B cell (primary cell): ENCODE results near the gene DOK5. TPM values are rescaled to one million over a fixed set of nuclear protein-coding genes. Genes with fewer than 3 reads are reported as not detected.

Experiments used
- ATAC-seq: fragments of 200-7000 bp; cut with Tn5 transposase; one replicate; pipeline ENCODE4 v1.10.0; 2021; ENCODE audit warnings: low read depth, mild to moderate bottlenecking, moderate number of reproducible peaks, moderate library complexity
- CTCF ChIA-PET: fragments of 350-600 bp; sonication (Branson Sonifier 250); formaldehyde crosslinking; loops from one replicate; lab custom pipeline; 2021; ENCODE audit warnings: antibody characterized with exemption, inconsistent platforms; lab: Charles Lee
- POLR2A ChIA-PET: fragments of 350-600 bp; sonication (Branson Sonifier 250); formaldehyde crosslinking; loops from one replicate; lab custom pipeline; 2021; ENCODE audit warnings: antibody characterized with exemption; lab: Charles Lee
- DNase-seq: peaks from one replicate; pipeline ENCODE4 v3.0.0; 2013
- H2AFZ ChIP-seq: 2 replicates; pipeline ENCODE4 v1.6.1; 2012; ENCODE audit warnings: mild to moderate bottlenecking, low read depth, low read length; ENCODE audit not compliant: insufficient read depth, poor library complexity, severe bottlenecking
- H3K27ac ChIP-seq, 2 donors: 1 replicate in 1 of 2; 2 replicates in 1 of 2; pipeline ENCODE4 v1.5.1; 2012 to 2013; ENCODE audit warnings: low read length in 2 of 2, mild to moderate bottlenecking in 2 of 2, moderate library complexity in 1 of 2
- H3K27me3 ChIP-seq, 4 experiments: fragments of 200-600 bp in 1 of 4; sonication (generic) in 1 of 4; replicated peaks in 1 of 4; 1 replicate in 2 of 4; 2 replicates in 2 of 4; pipeline versions ENCODE4 v1.6.1 to v1.7.0; 2013 to 2016; ENCODE audit warnings: low read length in 3 of 4, mild to moderate bottlenecking in 2 of 4, mixed read lengths in 1 of 4, moderate library complexity in 1 of 4; ENCODE audit not compliant: insufficient read depth in 4 of 4, control insufficient read depth in 3 of 4; ENCODE audit errors: control extremely low read depth in 1 of 4
- H3K36me3 ChIP-seq, 2 experiments: replicated peaks in 1 of 2; 1 replicate in 1 of 2; 2 replicates in 1 of 2; pipeline versions ENCODE4 v1.6.1 to v1.7.1; 2013; ENCODE audit warnings: low read length in 1 of 2; ENCODE audit not compliant: insufficient read depth in 2 of 2, control insufficient read depth in 1 of 2; ENCODE audit errors: control extremely low read depth in 1 of 2, extremely low read depth in 1 of 2
- H3K4me1 ChIP-seq, 2 donors: fragments of 200-600 bp in 1 of 2; sonication (generic) in 1 of 2; 1 replicate in 1 of 2; 2 replicates in 1 of 2; pipeline versions ENCODE4 v1.5.1 to v1.6.1; 2013 to 2017; ENCODE audit warnings: low read length in 2 of 2; ENCODE audit not compliant: control insufficient read depth in 2 of 2, insufficient read depth in 2 of 2
- H3K4me2 ChIP-seq: replicated peaks from 2 replicates; pipeline ENCODE3; 2012; ENCODE audit warnings: mild to moderate bottlenecking, low read depth, low read length; ENCODE audit not compliant: poor library complexity, severe bottlenecking
- H3K4me3 ChIP-seq, 5 experiments: fragments of 200-600 bp in 1 of 5; sonication (generic) in 1 of 5; 1 replicate in 3 of 5; 2 replicates in 2 of 5; pipeline versions ENCODE4 v1.5.1 to v1.7.0; 2011 to 2016; ENCODE audit warnings: low read length in 4 of 5, mild to moderate bottlenecking in 4 of 5, low read depth in 2 of 5, control low read depth in 1 of 5, moderate library complexity in 1 of 5; ENCODE audit not compliant: insufficient read depth in 1 of 5; ENCODE audit errors: control extremely low read depth in 1 of 5, extremely low read depth in 1 of 5
- H3K79me2 ChIP-seq: fragments of 200-600 bp; sonication (generic); one replicate; pipeline ENCODE4 v1.6.0; 2016; ENCODE audit warnings: low read length; ENCODE audit not compliant: control insufficient read depth, insufficient read depth
- H3K9ac ChIP-seq: fragments of 200-600 bp; sonication (generic); 2 replicates; pipeline ENCODE4 v1.6.1; 2017; ENCODE audit warnings: mild to moderate bottlenecking, low read length, moderate library complexity
- H3K9me3 ChIP-seq, 3 donors: one replicate each; pipeline versions ENCODE4 v1.6.1 to v1.7.1; 2013; ENCODE audit warnings: low read length in 2 of 3; ENCODE audit not compliant: control insufficient read depth in 2 of 3, insufficient read depth in 1 of 3; ENCODE audit errors: control extremely low read depth in 1 of 3
- H4K20me1 ChIP-seq: 2 replicates; pipeline ENCODE4 v1.6.0; 2012; ENCODE audit warnings: mild to moderate bottlenecking, low read length; ENCODE audit not compliant: insufficient read depth, control insufficient read depth, poor library complexity, severe bottlenecking
- H3K27ac Mint-ChIP-seq: one replicate; pipeline ENCODE4 v1.8.0; 2021; ENCODE audit warnings: mixed read lengths
- H3K27me3 Mint-ChIP-seq: one replicate; pipeline ENCODE4 v1.8.0; 2021; ENCODE audit warnings: mixed read lengths
- H3K4me1 Mint-ChIP-seq: one replicate; pipeline ENCODE4 v1.8.0; 2021; ENCODE audit warnings: mixed read lengths
- H3K4me3 Mint-ChIP-seq: one replicate; pipeline ENCODE4 v1.8.0; 2021; ENCODE audit warnings: mixed read lengths
- H3K9me3 Mint-ChIP-seq: one replicate; pipeline ENCODE4 v1.8.0; 2022; ENCODE audit warnings: mixed read lengths; ENCODE audit not compliant: insufficient read depth
- EZH2 ChIP-seq: IDR thresholded peaks from 2 replicates; pipeline ENCODE4 v1.6.1; 2012; ENCODE audit warnings: borderline replicate concordance, low read depth, mild to moderate bottlenecking, moderate library complexity, low read length; ENCODE audit not compliant: insufficient read depth, poor library complexity, severe bottlenecking
- WGBS: methylation state at CpG from one replicate; pipeline ENCODE4 v1.1.5; 2013; ENCODE audit warnings: missing lambda C conversion rate; ENCODE audit not compliant: insufficient coverage; 5-methylcytosine and 5-hydroxymethylcytosine counted together
- intact Hi-C: fragments of 100-400 bp; cut with micrococcal nuclease; formaldehyde crosslinking; loops from one replicate; pipeline ENCODE4 v1.10.0; 2022
- polyA plus RNA-seq: library from polyadenylated mRNA; depleted of rRNA; stranded (reverse); fragments of >200 nt; gene quantifications from 2 replicates; pipeline ENCODE4 v1.2.3, GENCODE V29; 2012
- total RNA-seq, 2 donors: library from RNA; stranded (reverse); fragments of 120-200 nt in 1 of 2; gene quantifications; 1 replicate in 1 of 2; 2 replicates in 1 of 2; pipeline versions ENCODE4 v1.2.3 to v1.2.4, GENCODE V29; 2013 to 2022
- TF ChIP-seq, protein P1 (sequence below): fragments of 200-600 bp; IDR thresholded peaks from one replicate; pipeline ENCODE4 v1.8.0; 2022; ENCODE audit warnings: antibody characterized with exemption, mild to moderate bottlenecking

DOK5 gene
- total and polyA plus RNA-seq, 2 donors (not counting 1 experiment from before 2014, with no cell fraction given): not detected

DNA sequence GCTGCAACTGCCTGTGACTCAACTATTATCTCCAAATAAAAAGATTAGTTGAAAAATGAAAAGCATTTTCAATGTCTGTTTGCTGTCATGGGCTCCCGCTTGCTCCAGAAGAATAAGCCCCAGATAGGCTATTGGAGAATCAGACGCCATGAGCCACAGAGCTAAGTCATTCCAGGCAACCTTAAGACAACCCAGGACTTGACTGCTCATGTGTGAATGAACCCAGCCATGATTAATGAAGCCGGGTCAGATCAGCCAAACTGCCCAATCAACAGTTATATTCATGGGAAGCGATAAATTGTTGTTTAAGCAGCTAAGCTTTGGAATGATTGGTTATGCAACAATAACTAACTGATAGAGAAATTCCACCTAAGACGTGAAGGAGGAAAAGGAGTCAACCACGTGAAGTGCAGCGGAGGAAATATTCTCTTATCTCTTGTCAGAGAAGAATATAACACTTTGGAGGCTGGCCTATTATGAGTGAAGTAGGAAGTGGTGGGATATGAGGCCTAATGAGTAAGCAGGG, 64.2 kb downstream of the DOK5 start:
- ATAC-seq: no peak
- POLR2A ChIA-PET: no interaction called here
- Histone ChIP-seq H3K36me3 (no peaks in the 10 kb centered on the region), H2AFZ (no peak overlapping the region), H3K9ac (no peak overlapping the region), H3K9me3 (peaks cover 0 to 14% (median 0%) of the 10 kb centered on the region in 3 donors), H4K20me1 (no peaks in the 10 kb centered on the region), H3K27ac (no peak overlapping the region), H3K4me3 (no peak overlapping the region), H3K4me1 (no peaks in the 10 kb centered on the region), H3K4me2 (no peak overlapping the region), H3K79me2 (no peaks in the 10 kb centered on the region), H3K27me3 (no peaks in the 10 kb centered on the region)
- CTCF ChIA-PET: no interaction called here
- 96% methylated on average over 4 of the region's 7 CpGs for WGBS
- DNase-seq: no peak
- TF ChIP-seq, protein P1, sequence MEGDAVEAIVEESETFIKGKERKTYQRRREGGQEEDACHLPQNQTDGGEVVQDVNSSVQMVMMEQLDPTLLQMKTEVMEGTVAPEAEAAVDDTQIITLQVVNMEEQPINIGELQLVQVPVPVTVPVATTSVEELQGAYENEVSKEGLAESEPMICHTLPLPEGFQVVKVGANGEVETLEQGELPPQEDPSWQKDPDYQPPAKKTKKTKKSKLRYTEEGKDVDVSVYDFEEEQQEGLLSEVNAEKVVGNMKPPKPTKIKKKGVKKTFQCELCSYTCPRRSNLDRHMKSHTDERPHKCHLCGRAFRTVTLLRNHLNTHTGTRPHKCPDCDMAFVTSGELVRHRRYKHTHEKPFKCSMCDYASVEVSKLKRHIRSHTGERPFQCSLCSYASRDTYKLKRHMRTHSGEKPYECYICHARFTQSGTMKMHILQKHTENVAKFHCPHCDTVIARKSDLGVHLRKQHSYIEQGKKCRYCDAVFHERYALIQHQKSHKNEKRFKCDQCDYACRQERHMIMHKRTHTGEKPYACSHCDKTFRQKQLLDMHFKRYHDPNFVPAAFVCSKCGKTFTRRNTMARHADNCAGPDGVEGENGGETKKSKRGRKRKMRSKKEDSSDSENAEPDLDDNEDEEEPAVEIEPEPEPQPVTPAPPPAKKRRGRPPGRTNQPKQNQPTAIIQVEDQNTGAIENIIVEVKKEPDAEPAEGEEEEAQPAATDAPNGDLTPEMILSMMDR: no peak
- TF ChIP-seq EZH2: no peak
- Mint-ChIP-seq H3K4me3 (no peak overlapping the region), H3K27ac (no peak overlapping the region), H3K4me1 (no peaks in the 10 kb centered on the region), H3K27me3 (peaks cover 3% of the 10 kb centered on the region), H3K9me3 (peaks cover 12% of the 10 kb centered on the region)
- intact Hi-C loops: no loop called here

DNA sequence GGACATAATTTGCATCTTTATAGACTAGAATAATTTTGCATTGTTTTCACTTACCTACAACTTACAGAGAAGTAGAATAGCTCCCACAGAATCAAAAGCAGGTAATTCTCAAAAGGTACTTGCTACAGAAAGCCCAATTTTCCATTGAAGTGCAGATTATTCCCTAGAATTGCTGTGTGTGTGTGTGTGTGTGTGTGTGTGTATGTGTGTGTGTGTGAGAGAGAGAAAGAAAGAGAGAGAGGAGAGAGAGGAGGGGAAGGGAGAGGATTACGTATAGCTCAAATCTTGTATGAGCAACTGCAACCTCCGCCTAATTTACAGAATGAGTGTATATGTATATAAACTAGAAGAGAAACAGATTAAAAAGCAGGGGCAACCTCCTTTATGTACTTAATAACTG, 68.0 kb downstream of the DOK5 start:
- Histone ChIP-seq H3K27me3 (no peaks in the 10 kb centered on the region), H3K27ac (no peak overlapping the region), H3K9me3 (peaks cover 0 to 8% (median 0%) of the 10 kb centered on the region in 3 donors), H3K4me3 (no peak overlapping the region), H3K4me1 (no peaks in the 10 kb centered on the region), H3K9ac (no peak overlapping the region), H2AFZ (no peak overlapping the region), H3K36me3 (no peaks in the 10 kb centered on the region), H3K79me2 (no peaks in the 10 kb centered on the region), H3K4me2 (no peak overlapping the region), H4K20me1 (no peaks in the 10 kb centered on the region)
- Mint-ChIP-seq H3K27ac (no peak overlapping the region), H3K27me3 (no peaks in the 10 kb centered on the region), H3K9me3 (peaks cover 4% of the 10 kb centered on the region), H3K4me3 (no peak overlapping the region), H3K4me1 (no peaks in the 10 kb centered on the region)
- no peak for DNase-seq
- WGBS: no CpG with 5 or more reads among the region's 2 CpGs
- no peak for ATAC-seq
- CTCF ChIA-PET: no interaction called here
- POLR2A ChIA-PET: no interaction called here
- intact Hi-C loops: no loop called here
- TF ChIP-seq, protein P1: no peak
- TF ChIP-seq EZH2: no peak
